HG03159 (cell line): ENCODE data around the gene EVX2.

ENCODE experiments used
- ATAC-seq: cut with Tn5 transposase; IDR thresholded peaks from one replicate; pipeline ENCODE4 v1.9.1; 2021; ENCODE audit warnings: mild to moderate bottlenecking, moderate library complexity; ENCODE audit not compliant: unreplicated experiment

EVX2 gene

DNA sequence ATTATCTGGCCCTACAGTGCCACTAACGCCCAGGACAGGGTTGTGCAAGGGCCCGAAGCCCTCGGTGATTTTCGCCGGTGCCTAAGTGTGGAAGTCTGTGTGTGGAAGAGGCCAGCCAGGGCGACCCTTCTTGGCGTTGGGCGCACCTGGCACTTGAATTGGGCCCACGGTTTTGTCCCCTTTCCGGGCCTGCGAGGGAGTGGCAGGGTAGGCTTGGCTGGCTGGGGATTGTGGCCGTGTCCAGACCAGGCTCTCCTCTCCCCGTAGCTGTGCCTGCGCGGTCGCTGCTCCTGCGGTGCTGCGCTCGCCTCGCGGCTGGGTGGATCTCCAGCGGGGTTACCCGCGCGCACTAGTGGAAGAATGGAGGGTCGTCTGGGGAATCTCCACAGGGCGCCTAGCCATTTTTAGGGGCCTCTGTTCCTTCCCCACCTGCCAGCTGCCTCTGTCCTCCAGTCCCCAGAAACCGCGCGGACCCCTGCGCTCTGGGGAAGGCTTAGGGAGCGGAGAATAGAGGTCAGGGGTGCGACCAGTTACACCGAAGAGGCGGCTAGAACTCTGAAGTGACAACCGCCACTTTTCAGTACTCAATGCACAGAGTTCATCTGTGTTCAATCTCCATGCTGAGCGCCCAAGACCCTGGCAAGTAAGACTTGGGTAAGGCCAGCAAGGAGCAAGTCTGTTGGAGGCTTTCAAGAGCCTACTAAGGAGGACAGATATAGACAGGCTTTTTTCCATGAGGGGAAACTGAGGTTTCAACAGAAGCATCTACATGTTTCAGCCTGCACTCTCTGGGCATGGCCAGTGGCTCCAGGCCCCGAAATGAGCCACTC lies 16.0 kb downstream of the EVX2 start:
- ATAC-seq: no peak

DNA sequence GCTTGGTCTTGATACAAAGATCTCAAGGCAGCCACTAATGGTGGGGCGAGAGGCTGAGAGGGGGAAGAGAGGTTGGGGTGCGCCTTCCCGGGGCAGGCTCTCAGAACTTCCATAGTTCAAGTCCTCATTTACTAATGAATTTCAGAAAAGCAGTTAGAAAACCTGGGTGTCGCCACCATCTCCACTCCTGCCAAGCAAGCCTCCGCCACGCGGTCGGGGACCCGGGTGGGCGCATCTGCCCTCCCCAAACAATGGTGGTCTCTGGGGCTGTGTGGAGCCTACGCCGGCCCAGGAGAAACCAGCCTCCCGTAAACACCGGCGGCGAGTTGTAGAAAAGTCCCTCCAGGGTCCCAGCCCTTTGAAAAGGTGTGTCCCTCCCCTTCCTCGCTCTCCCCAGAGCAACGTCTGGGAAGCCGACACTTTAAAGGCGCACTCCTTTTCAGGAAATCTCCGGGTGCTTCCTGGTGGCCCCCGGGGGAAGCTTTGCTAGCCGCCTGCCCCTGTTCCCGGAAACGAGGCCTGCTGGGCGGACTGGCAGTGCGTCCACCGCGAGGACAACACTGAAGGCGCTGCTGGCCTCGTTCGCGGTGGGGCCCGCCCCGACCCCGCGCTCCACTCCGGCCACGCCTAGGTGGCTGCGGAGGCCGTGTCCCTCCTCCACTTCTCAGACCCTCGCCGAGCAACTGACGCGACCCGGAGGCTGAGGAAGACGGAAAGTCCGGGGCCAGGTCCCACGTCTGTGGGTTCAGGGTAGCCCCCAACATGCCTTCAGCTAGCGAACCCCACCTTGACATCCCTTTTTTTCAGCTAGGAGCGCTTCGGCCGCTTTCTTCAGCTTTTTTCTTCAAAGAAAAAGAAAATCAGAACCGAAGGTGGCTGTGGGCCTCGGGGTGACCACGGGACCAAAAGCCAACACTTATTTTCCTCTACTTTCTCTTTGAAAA lies 16.8 kb downstream of the EVX2 start:
- no peak for ATAC-seq

DNA sequence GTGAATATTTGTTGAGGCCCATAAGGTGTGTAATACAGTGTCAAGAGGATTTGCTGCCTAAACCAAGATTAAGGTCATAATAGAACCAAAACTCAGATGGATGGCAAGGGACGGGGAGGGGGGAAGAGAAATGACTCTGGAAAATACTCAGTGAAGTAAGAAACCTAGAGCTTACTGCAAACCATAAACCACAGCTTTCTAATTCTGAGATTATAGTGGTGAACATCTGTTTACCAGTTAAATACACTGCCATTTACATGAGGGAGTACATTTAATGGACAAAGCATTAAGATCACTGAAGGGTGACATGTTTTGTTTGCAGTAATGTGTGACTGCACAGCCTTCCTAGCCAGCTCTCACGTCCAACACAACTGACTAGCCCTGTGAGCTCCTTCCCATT lies 19.8 kb downstream of the EVX2 start:
- no peak for ATAC-seq

DNA sequence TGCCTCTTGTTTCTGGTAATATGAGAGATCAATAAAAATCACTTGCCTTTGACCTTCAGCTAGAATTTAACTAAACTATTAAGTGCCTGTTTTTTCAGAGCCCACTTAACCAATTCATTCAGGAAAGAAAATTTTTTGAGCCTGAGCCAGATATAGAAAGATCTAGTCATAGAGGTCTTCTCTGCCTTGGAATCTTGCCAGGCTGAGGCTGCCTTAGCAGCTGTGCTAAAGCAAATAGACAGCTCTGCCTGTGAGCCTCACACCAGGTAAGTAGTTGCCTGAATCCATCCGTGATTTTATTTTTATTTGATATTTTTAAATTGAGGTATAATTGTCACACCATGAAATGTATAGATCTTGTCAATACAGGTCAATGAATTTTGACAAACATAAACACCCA lies 27.4 kb downstream of the EVX2 start:
- ATAC-seq: no peak

DNA sequence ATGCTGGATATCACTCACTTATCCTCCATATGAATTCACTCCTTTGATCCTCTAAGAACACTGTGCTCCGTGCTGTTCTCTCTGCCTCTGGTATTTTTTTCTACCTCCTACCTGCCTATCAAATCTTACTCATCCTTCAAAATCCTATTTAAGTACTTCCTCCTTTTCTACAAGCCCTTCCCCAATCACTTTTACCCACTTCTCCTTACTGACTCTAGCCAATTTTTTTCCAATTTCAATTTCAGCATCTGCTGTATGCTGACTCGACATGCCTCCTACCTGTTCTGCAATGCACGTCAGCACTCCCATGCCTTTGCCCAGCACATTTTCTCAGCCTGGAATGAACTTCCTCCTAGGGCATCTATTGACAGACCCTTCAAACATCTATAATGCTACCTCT lies 44.4 kb downstream of the EVX2 start:
- no peak for ATAC-seq

DNA sequence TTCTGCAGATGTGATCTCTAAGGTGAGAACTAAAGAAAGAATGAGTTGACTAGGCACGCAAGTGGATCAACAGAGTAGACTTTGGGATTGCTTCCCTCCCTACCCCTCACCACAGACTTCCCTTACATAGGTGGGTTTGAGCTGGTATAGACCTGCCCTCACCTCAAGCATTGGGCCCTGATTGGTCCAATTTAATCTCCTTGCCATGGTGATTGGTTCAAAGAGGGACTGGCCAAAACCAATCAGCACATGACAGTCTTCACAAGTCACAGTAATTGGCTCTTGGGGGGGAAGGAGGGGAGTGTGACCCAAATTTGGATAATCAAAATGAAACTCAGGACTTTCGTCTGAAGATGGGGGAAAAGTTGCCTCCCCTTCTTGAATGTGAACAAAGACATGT lies 45.1 kb downstream of the EVX2 start:
- ATAC-seq: no peak

DNA sequence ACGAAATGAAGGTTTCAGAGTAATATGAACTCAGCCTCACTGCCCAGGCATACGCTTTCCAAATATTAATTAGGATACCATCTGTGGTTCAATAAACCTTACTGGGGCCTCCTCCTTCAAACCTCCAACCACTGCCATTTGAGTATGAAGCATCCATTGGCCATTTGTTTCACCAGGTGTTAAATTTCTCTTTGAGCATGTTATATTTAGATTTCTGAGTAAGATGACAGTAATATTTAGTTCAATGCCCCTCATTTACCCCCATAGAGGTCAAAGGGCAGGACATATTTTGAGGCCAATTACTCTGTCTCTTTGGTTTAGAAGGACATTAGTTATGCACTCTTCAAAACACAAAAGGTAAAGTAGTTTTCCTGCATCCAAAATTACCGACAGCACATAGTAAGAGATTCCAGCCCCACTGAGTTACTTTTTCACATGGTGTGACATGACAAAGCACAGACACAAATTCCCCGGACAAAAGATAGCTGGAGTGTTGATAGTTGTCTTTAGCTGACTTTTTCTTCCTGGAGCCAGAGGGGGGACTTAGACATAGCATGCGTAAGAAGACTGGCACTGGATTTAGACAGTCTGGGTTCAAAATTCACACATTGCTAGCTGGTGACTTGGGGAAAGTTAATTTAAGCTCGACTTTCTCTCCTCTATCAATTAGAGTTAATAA lies 48.6 kb downstream of the EVX2 start:
- no peak for ATAC-seq

DNA sequence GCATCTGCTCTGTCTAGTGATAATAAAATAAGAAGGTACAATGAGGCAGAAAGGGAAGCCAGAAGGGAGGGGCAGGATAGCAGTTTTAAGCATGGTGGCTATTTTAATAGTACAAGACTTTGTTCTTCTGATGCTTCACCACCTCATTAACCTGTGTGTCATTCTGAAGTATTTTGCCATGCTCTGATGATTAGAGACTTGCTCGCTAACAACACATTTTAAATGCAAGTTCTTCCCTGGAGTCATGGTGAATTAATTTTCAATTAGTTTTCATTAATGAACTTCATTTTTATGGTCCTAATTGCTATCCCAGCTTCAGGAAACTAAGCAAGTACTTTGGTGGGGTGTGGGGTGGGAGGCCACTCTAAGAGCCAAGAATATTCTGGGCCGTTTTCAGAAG lies 56.0 kb downstream of the EVX2 start:
- no peak for ATAC-seq
